IPS-NIHi7 (cell line): ENCODE measurements around the gene NUP43.
"Not testable (repeated sequence)": the region's sequence is repeated elsewhere in the genome, so short reads cannot be mapped to it uniquely, and the experiment has no call there.

Experiments
- DNase-seq: peaks from one replicate; pipeline ENCODE4 v3.0.0; 2012; ENCODE audit warnings: mixed read lengths; ENCODE audit errors: extremely low spot score

Gene NUP43, protein sequence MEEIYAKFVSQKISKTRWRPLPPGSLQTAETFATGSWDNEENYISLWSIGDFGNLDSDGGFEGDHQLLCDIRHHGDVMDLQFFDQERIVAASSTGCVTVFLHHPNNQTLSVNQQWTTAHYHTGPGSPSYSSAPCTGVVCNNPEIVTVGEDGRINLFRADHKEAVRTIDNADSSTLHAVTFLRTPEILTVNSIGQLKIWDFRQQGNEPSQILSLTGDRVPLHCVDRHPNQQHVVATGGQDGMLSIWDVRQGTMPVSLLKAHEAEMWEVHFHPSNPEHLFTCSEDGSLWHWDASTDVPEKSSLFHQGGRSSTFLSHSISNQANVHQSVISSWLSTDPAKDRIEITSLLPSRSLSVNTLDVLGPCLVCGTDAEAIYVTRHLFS

DNA sequence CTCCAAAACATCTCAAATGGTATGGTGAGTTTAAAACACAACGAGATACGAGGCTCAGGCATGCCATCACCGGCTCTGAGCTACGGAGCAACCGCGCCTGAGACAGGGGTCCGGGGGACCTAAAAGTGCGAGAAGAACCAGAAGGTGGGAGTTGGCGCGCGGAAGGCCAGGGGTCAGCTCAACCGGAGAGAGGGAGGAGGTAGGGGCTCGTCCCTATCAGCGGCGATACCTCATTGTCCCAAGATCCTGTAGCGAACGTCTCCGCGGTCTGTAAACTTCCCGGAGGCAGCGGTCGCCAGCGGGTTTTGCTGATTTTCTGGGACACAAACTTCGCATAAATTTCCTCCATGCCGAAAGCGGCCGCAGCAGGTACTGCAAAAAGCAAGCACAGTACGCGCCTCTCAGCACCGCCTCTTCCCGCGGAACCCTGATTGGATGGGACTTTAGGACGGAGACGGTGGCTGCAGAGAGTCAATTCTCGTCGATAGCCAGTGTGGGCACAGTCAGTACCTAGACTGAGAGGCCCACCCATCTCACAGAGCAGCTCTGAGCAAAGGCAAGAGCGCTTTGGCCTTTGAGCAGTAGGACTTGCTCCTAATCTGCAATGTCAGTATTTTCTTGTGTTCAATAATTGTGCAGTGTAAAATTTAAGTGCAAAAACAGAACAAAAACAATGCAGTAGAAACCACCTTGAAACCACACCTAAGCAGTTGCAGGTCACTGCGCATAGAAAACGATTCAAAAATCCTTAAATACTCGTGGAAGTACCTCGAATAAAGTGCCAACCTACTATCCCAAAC is at the start of gene NUP43:
Gene NUP43 (minus strand): TSS at position 383 of the 800 bp plus-strand sequence. CDS start 34 bp downstream, at position 349.
- peak; percentile 89 for DNase-seq

DNA sequence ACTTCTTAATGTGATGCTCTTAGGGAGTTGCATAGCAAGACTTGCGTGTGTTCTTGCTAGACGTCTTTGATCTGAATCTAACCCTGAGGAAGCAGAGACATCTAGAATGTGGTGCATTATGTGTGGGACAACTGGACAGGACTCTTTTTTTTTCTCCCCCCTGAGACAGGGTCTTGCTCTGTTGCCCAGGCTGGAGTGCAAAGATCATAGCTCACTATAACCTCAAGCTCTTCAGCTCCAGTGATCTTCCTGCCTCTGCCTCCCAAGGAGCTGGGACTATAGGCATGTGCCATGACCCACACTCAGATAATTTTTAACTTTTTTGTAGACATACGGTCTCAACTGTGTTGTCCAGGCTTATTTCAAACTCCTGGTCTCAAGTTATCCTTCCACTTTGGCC is 37.2 kb upstream of the NUP43 start:
- DNase-seq, result no peak

DNA sequence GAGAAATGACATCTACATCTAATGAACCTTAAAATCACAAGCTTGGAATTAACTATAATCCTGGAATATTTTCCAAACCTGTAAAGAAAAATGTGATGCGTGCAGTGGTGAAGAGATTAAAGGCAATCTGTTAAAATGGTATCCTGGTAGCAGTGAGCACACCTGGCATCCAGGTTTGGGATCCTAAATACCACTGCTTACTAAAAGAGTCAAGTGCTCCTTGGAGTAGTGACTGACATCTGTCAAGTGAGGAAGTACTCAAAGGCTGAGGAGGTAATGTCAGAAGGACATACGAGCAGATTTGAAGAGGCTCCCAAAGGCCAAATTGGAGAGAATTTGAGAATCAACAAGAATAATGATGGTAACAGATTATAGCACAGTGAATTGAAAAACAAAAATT is 36.0 kb upstream of the NUP43 start:
- DNase-seq, result no peak

DNA sequence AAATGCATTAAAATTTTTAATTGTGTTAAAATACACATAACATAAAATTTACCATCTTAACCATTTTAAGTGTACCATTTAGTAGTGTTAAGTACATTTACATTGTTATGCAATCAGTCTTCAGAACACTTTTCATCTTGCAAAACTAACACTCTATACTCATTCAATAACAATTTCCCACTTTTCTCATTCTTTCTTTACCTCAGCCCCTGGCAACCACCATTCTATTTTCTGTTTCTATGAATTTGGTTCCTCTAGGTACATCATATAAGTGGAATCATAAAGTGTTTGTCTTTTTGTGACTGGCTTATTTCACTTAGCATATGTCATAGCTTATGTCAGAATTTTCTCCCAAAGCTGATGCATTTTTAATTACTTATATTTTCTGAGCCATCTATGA is 35.4 kb upstream of the NUP43 start:
- DNase-seq, result no peak

DNA sequence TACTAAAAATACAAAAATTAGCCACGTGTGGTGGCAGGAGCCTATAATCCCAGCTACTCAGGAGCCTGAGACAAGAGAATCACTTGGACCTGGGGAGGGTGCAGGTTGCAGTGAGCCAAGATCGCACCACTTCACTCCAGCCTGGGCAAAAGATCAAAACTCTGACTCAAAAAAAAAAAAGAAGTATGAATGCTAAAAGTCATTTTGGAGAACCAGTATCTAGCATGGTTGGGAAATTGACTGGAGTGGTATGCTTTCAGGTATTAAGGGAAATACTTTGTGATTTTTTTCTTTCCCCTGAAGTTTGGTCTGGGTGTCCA is 33.3 kb upstream of the NUP43 start:
- DNase-seq, result no peak

DNA sequence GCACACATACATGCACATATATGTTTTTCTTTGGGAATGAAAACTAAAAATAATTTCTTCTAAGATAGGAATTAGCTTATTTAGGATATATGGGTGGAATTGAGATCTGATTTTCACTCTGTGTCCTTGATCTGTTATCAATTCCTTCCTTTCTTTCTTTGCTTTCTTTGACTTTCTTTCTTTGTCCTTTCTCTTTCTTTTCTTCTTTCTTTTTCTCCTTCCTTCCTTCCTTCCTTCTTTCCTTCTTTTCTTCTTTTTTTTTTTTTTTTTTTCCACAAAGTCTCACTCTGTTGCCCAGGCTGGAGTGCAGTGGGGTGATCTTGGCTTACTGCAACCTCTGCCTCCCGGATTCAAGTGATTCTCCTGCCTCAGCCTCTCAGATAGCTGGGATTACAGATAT is 31.3 kb upstream of the NUP43 start:
- no peak for DNase-seq

DNA sequence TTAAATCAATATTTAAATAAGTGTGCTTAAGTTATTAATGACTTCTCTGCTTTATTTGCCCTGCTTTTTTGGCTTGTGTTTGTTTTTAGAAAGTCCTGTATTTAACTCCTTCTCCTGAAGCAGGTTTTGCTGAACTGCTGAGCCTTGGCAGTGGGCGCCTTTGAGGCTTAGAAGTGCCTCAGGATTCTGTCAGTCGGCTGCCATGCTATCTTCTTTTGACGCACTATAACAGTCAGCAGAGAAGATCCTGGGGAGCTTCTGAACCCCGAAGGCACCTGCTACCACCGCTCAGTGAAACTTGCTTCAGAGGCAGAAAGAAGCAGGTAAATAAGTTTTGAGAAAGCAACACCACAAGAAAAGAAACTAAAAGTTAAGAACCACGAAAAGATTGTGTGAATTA is 25.6 kb upstream of the NUP43 start:
- DNase-seq, result no peak

DNA sequence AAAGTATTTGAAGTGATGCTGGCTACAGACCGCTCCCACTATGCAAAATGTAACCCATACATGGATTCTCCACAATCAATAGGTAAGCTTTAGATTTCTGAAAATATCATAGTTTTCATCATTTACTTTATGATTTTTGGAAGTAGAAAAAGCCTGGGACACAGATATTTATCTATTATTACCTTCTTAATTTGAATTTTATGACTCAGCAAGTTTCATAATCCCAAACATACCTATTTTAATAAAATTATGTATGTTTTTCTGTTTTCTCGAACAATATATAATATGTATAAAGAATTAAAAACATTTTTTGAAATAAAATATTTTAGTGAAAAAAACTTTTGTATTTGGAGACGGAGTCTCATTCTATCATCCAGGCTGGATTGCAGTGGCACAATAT is 24.9 kb upstream of the NUP43 start:
- DNase-seq, result no peak

DNA sequence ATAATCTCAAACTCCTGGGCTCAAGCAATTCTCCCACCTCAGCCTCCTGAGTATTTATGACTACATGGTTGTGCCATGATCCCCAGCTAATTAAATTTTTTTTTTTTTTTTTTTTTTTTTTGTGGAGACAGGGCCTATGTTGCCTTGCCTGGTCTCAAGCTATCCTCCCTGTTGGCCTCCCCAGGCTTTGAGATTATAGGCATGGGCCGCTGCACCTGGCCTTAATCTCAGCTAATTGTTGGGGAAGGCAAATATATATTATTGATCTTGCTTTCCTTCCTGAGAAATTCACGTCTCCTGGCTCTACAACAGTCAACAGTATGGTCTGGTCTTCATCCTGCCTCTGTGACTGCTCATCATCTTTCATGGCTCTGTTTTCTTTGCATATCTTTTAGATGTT is 23.3 kb upstream of the NUP43 start:
- no peak for DNase-seq

DNA sequence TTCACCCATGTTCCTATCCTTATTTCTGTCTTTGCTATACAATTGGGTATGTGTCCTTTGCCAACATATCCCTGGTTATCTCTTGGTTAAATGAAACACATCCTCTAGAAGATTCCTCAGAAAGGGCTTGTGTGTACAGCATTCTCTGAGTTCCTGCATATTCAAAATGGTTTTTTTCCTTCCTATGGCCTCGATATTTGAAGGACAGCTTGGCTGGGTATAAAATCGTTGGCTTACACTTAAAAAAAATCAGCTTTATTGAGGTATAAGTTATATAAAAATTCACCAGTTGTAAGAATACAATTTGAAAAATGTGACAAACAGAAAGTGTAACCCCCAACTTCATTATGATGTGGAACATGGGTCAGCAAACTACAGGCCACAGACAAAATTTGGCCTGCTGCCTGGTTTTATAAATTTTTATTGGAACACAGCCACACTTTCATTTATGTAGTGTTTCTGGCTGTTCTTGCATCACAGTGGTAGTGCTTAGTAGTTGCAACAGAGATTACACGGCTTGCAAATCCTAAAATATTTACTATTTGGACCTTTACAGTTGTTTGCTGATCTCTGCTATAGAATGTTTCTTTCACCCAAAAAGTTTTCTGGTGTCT is 19.9 kb upstream of the NUP43 start:
- no peak for DNase-seq

DNA sequence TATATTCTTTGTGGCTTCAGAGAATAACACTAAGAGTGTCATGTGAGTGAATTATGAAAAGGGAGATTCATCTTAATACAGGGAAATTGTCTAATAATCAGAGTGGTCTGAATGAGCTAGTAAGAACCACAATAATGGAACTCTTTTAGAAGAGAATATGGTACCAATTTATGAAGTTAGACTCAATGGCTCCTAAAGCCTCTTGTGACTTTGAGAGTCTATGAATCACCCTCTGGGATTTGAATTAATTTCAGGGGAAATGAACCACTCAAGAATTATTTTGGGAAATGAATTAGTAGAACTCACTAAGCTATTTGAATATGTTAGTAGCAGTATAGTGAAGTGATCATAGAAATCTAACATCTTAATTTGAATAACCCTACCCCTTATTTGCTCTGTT is 17.5 kb upstream of the NUP43 start:
- no peak for DNase-seq

DNA sequence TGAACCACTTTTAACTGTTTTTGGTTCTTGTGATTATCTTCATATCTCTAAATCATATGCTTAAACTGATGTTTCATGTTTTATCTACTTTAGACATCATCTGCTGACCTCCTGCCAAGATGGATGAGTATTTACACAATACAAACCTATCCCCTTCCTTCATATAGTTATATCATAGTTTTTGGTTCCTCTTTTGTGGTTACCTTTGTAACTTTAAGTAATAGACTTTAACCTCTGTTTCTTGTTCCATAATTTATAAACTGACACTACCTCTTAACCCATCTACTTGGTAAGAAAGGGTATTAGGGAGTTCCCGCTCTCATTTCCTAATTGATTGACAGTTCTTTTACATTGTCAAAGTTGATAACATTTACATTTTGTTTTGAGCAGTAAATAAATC is 15.1 kb upstream of the NUP43 start:
- DNase-seq, result no peak

DNA sequence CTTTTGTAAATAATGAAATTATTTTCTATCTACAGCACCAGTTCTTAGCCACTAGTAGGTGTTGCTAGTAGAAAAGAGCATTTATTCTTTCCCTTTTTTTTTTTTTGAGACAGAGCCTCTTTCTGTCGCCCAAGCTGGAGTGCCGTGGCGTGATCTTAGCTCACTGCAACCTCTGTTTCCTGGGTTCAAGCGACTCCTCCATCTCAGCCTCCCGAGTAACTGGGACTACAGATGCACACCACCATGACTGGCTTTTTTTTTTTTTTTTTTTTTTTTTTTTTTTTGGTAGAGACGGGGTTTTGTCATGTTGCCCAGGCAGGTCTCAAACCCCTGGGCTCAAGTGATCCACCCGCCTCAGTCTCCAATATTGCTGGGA is 9.9 kb upstream of the NUP43 start:
- DNase-seq, result no peak

DNA sequence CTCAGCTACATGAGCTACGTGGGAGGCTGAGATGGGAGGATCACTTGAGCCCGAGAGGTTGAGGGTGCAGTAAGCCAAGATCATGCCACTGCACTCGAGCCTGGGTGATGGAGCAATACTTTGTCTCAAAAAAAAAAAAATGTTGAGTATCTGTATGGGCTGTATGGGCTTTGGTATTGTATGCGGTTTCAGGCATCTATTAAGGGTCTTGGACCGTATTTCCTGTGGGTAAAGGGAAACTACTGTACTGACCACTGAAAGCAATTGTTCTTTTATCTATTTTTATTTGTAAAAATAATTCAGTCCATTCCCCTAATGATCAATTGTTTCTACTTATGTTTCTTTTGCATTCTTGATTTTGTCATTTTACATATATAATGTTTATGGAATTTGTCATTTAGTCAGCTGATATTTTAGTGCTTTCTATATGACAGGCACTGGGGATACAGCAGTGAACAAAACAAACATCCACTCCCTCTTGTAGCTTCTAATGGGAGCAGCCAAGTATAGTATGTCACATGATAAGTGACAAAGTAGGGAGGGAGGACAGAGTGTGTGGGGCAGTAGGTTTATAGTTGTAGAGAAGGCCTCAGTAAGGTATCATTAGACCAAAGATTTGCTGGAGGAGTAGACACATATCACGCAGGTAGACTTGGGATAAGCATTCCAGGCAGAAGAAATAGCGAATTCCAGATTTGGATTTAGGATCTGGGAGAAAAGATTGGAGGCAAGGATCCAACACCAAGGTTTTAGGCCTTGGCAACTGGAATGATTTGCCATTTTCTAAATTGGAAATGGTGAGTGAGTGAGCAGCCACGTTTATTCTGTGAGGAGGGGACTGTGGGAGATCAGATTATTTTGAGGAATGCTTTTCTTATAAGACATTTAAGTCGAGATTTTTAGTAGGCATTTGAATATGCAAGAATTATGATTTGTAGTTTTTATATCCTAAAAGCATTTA is 9.3 kb upstream of the NUP43 start:
- no peak for DNase-seq

DNA sequence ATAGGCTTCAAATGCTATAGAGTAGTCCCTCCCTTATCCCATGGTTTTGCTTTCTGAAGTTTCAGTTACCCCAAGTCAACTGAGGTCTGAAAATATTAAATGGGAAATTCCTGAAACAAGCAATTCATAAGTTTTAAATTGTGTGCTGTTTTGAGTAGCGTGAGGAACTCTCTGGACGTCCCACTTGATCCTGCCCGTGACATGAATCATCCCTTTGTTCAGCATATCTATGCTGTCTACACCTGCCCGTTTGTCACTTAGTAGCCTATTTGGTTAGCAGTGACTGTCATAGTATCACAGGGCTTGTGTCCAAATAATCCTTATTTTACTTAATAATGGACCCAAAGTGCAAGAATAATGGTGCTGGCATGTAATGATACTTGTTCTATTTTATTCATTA is 8.2 kb upstream of the NUP43 start:
- DNase-seq, result no peak

DNA sequence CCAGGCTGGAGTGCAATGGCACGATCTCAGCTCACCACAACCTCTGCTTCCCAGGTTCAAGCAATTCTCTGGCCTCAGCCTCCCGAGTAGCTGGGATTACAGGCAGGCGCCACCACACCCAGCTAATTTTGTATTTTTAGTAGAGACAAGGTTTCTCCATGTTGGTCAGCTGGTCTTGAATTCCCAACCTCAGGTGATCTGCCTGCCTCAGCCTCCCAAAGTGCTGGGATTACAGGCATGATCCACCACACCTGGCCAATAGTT is 7.0 kb upstream of the NUP43 start:
- not testable (repeated sequence) for DNase-seq

DNA sequence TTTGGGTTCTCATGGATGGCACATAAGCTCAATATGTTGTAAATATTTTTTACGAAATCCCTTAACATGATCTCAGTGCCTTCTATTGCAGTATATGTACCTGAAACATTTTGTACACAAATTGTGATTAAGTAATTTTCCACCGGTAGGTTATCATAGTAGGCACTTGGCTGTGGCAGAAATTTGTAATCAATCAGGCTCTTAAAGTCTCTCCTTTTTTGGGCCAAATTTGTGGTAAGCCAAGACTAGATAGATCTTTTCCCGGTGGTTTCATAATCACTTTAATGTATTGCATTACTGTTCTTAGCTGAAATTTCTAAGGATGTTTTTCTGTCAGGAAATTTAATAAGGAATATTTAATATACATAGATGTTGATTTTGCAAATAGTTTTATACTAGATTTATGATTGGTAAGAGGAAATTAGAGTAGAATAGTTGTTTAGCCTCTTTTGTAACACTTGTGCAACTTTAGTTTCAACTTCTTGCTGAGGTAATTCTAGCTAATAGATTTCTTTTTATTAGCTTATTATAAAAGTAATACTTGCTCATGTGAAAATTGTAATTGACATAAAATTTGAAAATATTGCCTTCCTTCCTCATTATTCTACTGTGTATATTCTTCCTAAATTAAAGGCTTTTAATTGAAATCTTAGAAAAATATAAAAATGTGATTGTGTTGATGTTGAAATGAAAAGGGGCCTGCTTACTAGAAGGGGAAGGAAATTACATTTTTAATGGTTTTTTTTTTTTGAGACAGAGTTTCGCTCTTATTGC is 6.5 kb upstream of the NUP43 start:
- no peak for DNase-seq

DNA sequence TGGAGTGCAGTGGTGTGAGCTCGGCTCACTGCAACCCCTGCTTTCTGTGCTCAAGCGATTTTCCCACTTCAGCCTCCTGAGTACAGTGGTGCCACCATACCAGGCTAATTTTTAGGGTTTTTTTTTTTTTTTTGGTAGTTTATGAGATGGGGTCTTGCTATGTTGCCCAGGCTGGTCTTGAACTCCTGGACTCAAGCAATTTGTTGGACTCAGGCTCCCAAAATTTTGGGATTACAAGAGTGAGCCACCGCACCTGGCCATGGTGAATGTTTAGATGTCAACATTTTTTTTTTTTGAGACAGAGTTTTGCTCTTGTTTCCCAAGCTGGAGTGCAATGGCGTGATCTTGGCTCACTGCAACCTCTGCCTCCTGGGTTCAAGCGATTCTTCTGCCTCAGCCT is 5.6 kb upstream of the NUP43 start:
- DNase-seq, result not testable (repeated sequence)

DNA sequence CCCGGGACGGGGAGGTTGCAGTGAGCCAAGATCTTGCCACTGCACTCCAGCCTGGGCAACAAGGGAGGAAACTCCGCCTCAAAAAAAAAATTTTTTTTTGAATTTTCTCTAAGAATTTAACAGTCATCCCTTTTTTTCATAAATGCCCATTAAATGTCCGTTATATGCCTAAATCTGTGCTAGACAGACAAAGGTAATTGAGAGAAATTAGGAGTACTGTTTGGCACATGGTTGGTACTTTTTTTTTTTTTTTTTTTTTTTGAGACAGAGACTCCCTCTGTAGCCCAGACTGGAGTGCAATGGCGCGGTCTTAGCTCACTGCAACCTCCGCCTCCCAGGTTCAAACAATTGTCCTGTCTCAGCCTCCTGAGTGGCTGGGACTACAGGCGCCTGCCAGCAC is 4.9 kb upstream of the NUP43 start:
- no peak for DNase-seq

DNA sequence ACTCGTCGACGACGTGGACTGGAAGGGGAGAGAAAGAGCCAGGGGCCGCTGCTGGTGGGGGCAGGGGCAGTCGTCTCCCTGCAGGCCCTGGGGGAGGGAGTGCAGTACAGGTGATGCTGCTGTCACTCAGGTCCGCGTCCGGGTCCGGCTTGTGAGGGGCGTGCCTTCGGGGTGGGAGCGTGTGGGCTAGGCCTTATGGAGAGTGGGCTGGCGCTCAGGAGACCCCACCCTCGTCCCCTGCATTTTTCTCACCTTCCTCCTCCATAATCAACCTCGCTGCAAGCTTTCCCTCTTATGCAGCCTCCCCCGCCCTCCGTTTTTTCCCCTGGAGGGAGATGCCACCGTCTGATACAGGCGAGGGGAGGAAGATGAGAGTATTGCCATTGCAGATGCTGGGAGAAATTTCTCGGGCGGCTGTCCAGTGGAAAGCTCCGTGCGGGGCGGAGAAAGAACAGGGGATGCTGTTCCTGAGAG is 3.8 kb upstream of the NUP43 start:
- DNase-seq, result peak; percentile 74

DNA sequence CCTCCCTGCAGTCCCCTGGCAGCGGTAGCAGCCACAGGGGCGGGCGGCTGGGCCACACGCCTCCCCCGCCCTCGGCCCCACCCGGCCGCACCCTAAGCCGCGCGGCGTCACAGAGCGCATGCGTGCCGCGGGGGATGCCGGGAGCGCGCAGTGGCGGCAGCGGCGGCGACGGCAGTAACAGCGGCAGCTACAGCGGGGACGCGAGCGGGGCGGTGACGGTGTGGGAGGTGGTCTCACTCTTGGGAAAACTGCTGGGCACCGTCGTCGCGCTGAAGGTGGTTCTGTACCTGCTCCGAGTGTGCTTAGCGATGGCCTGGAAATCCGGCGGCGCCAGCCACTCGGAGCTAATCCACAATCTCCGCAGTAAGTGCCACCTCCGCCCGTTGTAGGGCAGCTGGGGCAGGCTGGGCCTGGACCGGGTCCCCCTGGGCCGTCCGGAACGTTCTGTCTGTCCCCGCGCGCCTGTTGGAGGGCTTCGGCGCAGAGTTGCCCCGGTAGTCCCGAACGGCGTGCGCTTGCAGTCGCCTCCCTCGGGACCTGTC is 3.3 kb upstream of the NUP43 start, which contains the start of gene PCMT1:
Gene PCMT1 (plus strand): TSS at position 148 of the 542 bp plus-strand sequence. CDS start 161 bp downstream, at position 309.
- DNase-seq, result peak; percentile 95
